ENCODE measurements around the gene CCDC197. TPM values are rescaled to one million over a fixed set of nuclear protein-coding genes. Genes with fewer than 3 reads are reported as not detected.
A peak's percentile ranks its signal among the peaks of the same experiment; 100 is the strongest.

The CCDC197 gene
- polyA plus RNA-seq, 12 donors = 0.09 to 0.36 (median 0.23) TPM; not detected in 6

DNA sequence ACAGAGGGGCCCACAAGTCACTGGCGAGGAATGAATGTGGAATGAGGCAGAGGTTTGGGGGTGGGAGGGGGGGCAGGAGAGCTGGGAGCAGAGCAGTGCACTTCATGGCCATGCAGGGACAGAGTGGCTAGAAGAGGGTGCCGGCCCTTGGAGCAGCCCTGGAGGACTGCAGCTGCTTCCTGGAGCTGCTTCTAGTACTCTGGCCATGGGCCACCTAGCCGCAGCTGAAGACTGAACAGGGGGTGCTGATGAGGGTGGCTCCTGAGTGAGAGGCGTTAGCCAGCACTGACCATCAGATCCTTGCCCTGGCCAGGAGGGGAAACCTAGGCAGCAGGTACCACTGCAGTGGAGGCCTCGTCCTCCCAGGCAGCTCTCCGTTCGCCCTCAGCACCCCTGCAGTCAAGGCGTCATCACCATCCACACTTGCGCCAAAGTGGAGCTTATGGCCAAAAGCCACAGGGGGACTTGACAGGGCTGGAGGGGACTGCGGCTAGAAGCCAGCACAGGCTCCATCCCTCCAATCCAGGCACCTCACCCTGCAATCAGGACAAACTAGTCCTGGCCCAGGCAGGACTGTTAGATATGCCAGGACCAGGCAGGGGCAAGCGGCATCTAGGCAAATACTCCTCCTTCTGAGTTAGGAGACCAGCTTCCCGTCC, 45.5 kb downstream of the CCDC197 start:
- DNase-seq = no peak

DNA sequence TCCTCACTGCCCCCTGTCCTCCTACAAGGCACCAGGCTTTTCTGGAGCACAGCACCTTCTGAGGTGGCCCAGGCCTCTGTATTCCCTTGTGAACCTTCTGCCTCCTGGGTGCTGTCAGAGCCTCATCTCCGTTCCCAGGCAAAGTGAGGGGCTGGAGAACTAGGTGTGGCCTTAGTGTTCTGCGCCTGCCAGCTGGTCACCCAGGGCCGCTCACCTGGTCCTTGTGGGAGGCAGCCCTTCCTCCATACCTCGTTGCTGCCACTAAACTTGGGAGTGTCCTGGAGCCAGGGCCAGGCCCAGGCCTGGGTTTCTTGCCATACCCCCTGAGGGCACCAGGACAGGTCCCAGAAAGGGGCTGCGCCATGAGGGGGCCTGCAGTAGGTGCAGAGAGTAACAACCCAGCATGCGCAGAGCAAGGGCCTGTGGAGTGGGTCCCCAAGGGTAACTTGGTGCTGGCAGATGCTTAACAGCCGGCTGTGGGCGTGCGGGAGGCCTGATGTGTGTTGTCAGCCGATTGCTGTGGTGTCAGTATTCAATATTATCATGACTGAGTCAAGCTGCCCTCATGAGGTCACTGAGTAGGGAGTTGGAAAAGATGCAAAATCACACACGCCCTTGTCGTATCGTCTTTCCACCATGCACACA, 46.1 kb downstream of the CCDC197 start:
- no peak for DNase-seq

DNA sequence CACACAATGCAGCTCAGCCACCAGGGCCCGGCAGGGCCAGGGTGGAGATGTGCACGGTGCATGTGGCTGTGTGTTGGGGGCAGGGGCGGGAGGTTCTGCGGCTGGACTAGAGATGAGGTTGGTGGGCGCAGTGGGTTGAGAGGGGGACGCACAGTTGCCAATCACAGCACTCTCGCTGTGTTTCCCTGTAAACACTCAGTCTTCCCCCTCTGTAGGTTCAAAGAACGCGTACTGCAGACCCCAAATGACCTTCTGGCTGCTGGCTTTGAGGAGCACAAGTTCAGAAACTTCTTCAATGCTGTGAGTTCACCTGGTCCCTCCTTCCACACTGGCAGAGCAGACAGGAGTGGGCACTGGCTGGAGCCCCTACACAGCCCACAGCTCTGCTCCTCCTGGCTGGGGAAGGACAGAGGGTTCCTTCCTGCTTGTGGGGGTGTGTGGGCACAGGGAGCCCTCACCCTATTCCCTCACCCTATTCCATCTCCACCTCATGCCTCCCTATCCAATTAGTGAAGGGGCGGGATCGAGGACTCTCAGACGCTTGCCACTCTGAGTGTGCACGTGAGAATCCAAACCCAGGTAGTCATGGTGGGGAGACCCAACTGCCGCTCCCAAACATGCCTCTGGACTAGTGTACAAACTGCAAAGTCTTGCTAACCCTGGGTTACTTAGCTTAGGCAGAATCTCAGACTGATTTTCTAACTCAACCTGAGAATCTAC, 46.8 kb downstream of the CCDC197 start:
- no peak for DNase-seq

DNA sequence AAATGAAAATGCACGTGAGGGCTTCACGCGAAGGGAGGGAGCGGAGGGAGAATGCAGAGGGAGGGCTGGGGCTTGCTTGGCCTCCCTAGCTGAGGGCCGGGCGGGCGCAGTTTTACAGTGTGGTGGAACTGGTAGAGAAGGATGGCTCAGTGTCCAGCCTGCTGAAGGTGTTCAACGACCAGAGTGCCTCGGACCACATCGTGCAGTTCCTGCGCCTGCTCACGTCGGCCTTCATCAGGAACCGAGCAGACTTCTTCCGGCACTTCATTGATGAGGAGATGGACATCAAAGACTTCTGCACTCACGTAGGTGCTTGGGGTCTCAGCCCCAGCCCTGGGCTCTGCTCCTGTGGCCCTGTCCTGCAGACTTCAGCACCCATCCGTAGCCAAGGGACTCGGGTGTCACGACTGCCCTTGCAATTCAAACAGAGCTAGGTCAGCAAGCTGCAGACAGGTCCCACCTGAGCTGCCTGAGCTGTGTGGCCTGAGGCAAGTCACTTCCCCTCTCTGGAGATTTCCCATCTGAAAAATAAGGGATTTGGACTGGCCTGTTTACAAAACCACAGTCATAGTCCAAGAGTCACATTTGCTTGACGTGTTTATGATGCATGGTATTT, 47.5 kb downstream of the CCDC197 start:
- no peak for DNase-seq

DNA sequence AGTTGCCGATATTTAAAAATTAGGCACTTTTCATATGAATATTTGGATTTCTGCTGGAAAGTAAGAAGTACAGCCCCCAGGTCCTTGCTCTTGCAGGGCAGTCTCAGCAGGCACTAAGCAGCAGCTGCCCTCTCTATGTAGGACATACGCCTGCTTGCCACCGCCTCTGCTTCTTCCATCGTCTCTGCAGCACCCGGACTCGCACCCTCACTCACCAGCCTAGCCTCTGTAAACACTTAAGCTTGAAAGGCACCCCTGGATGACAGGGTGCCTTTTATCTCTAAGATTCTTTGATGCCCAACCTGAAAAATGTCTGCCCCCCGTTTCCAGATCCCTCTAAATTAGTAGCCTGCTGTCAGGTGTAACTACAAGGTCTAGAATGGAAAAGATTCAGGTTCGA, 48.0 kb downstream of the CCDC197 start:
- no peak for DNase-seq

DNA sequence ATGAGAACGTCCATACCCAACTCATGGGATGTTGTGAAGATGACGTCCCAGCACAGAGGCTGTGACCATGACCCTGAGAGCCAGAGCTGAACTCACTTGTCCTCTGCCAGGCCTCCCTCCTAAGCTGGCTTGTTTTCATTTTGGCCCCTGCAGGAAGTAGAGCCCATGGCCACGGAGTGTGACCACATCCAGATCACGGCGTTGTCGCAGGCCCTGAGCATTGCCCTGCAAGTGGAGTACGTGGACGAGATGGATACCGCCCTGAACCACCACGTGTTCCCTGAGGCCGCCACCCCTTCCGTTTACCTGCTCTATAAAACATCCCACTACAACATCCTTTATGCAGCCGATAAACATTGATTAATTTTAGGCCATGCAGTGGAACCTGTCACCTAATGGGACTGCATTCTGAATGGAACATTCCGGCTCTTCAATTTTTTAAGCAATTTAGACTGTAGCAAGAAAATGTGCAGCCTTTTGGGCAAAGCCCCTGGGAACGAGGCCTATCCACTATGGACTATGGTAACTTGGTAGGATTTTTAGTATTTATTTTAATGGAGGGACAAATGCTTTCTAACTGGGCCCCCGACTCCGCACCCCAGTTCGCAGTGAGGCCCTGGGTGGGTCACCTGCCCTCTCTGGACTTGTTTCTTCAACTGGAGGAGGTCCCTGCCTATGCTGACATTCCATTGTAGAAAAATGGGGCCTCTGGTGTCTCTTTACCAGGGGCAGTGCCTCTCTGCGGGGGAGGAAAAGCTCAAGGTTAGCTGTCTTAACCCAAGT, 48.7 kb downstream of the CCDC197 start:
- no peak for DNase-seq

DNA sequence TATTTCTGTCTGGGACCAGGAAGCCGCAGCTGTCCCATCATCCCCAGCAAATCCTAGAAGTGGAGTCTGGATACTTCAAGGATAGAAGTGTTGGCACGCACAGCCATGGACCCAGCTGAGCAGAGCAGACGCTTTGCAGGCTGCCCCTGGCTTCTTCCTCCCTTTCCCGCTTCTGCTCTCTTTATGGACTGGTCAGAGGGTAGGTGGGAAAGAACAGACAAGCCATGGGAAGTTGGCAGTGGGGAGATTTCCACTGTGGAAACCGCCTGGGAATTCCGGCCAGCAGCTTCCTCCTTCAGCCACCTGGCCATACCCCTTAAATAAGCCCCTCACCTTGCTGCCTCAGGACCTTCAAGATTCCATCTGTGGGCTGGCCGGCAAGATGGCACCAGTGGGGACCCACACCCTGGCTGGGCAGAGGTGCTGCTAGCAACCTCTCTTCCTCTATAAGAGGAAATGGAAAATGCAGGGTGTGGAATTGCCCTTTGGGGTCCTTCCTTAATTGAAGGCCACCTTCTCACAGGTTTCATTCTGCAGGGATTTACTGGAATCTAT, 49.7 kb downstream of the CCDC197 start:
- DNase-seq = no peak

DNA sequence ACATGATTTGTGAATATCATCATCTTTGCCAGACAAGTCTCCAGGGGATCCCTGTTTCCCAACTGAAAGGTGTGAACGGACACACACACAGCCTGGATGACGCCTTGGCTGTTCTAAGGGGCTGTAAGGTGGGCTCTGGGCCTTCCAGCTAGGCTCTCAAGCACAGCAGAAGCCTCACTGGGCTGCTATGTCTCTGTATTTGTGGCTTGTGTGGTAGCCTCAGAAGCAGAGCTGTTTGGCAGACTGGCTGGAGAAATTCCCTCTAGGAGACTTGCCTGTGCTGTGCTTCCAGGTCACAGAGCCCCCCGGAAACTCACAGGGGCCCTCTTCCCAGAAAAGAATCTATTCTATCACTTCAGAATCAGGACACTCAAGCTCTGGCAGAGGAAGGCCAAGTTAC, 50.5 kb downstream of the CCDC197 start:
- no peak for DNase-seq

DNA sequence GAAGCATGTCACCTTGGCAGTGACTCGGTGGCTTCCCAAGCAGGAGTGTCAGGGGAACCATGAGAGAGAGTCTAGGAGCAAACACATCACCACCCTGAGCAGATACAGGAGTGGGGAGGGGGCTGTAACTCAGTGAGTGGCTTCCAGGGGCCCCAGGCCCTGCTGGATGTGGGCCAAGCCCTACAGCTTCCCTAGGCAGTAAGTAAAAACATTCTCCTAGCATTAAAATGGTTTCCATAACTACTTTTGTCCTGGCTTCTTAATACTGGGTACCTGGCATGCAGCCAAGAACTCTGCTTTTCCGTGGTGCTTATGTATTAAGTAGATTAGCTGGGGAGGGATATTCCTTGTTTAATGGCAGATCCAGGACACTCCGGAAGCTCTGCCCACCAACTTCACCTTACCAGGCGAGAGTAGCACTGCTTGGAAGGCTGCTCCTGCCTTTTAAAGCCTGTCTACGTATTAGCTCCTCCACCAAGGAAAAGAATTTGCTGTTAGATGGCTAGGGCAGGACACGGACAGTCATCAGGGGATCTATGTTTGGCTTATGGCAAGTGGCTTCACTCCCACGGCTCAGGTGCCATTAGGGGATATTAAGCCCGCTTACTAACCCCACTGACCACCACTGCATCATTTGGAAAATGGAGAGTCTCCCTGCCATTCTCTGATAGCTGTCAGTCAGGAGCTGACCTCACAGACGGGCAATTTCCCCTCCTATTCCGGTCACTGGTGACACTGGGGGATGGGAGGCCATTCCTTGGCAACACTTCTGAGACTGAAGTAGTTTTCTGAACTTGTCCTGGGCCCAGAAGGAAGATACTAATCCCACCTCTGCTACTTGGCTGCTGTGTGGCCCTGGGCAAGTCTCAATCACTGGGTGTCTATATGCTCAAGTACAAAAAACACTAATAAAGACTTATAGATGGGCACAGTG, 51.9 kb downstream of the CCDC197 start:
- DNase-seq = no peak

DNA sequence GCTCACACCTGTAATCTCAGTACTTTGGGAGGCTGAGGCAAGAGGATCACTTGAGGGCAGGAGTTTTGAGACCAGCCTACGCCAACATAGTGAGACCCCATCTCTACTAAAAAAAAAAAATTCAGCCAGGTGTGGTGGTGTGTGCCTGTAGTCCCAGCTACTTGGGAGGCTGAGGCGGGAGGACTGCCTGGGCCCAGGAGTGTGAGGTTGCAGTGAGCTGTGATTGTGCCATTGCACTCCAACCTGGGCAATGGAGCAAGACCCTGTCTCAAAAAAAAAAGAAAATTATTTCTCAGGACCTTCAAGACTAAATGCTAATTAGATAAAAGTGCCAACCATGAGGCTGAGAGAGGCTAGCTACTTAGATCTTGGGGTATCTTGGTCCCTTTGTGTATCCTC, 52.5 kb downstream of the CCDC197 start:
- no peak for DNase-seq

DNA sequence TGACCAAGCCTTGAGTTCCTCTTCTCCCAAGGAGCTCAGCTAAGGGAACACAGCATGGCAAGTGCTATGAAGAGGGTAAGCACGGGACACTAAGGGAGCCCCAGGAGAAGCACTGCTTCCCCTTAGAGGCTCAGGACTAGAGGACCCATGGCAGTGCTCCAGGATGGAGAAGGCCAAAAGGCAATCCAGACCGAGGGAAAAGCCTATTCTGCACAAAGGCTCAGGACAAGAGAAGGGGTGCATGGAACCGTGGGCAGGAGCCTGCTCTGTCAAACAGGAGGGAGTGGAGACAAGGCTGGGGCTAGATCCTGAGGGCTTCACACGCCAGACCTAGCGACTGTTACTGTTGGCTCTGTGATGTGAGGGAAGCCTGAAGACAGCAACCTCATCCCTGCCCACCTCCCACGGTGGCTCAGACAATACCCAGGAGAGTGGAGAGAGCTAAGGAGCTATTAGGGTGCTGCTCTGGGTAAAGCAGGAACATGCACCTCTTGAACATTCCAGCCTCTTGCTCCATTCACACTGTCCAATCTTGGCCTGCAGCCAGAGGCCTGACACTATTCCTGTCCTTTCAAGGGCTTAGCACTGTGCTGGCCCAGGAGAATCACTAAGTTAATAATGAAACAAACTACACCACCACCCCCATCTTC, 53.3 kb downstream of the CCDC197 start:
- no peak for DNase-seq

DNA sequence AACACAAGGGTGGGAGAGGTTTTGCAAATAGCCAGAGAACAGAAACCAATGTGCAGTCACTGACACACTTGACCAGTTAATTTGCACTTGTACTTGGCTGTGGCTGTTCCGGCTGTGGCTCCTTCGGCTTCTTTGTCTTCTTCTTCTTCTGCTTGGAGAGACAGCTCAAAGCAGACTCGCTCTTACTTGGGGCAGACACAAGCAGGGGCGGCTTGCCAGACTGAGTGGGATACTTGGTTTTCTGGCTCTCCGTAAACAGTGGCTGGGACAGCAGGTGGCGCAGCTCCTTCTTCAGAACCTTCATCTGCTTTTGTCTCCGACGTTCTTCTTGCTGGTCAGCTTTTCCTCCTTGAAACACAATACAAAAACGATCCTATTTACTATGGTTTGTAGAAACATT, 54.0 kb downstream of the CCDC197 start:
- peak; percentile 30 for DNase-seq

DNA sequence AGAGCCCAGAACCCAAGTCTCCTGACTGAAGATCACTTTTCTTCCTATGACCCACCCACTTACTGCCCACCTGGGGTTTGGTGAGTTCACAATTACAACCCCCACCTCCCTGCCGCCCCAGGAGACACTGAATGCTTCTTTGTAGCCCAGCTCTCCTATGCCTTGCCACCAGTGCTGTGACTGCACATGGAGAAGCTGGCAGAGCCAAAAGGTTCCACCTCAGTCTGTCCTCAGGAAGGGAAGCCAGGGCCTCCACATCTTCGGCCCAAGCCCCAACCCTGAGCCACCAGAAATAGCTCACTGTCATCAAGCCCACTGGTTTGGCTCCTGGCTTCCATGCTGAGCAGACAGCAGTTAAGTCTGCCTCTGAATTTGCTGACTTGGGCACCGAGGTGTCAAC, 54.7 kb downstream of the CCDC197 start:
- no peak for DNase-seq

DNA sequence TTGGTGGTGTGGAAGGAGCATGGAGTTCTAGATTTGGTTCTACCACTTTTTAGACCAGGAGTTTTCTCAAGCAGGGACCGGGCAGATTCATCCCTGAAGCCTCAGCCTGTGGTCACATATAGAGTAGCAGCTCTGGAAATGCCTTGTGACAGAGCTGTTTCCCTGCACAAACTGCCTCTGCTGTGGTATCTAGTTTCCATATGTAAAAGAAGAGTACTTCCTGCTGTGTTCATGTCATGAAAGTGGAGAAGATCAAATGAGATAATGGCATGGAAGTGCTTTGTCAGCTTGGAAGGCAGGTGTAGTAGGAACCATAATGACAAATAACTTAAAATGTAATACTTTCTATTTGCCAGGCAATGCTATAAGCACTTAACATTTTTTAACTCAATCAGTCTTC, 55.1 kb downstream of the CCDC197 start:
- DNase-seq = no peak

DNA sequence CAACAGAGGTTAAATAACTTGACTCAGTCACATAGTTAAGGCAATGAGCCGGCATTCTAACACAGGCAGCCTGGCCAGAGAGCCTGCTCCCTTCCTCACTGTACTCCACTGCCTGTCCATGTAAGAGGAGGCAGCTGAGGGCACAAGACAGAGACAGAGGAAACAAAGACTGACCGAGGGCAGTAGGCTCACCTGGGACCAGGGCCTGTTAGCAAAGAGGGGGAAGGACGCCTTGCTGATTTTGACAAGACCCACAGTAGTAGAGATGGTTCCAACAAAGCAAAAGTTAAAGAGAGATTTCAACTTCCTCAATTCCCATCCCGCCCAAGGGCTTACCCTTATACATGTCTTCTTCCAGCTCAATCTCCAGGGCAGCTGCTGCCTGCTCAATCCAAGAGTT, 55.6 kb downstream of the CCDC197 start:
- DNase-seq = no peak

DNA sequence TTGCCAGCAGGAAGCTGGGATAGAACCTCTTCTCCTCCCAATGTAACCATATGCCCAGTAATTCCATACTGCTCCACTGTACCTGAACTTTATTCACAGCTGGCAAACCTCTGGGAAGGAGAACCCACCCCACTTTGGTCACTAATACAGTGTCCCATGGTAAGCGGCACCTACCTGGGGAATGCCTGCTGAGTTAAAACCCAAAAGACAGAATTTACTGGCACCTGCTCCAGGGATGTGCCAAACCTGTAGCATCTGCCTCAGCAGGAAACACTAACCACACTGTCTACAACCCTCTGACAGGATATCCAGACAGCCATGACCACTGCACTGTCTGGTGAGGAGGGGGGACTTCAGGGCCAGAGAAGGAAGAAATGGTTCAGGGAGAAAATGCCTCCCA, 57.3 kb downstream of the CCDC197 start:
- DNase-seq = no peak

DNA sequence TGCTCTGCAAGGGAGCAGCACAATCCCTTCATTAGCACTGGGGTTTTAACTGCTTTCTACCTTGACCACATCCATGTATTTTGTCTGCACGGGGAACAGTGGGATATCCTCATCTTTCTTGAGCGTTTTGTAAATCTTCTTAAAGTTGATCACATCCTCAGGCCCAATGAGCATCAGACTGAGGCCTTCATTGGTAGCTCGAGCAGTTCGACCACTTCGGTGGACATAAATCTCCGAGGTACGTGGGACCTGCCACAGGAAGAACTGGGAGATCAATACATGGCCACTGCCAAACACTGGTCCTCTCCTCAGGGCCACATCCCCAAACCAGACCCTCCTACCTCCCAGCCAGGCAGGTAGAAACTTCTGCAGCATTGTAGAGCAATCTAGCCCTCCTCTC, 57.8 kb downstream of the CCDC197 start:
- DNase-seq = no peak

DNA sequence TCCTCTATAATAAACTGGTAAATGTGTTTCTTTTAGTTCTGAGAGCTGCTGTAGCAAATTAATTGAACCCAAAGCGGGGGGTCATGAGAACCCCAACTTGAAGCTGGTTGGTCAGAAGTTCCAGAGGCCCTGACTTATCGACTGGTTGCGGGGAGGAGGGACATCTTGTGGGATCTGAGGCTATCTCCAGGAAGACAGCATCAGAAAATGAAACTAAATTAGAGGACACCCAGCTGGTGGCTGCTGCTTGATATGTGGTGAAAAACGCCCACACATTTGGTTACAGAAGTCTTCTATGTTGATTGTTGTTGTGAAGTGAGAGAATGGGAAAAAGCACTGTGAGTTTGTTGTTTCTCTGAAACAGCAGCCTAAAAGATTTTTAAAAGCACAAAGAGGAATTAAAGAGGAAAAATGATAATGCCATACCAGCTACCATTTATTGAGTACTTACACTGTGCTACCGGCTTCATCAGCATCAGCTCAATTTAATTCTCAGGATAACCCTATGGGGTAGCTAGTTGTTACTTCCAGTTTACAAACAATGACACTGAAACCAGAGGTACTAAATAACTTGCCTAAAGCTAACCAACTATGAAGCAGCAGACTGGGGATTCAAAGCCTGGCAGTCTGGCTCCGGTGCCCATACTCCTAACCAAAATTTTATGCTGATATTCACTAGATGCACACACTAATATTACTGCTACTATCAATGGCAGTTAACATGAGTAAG, 59.6 kb downstream of the CCDC197 start:
- DNase-seq = no peak

DNA sequence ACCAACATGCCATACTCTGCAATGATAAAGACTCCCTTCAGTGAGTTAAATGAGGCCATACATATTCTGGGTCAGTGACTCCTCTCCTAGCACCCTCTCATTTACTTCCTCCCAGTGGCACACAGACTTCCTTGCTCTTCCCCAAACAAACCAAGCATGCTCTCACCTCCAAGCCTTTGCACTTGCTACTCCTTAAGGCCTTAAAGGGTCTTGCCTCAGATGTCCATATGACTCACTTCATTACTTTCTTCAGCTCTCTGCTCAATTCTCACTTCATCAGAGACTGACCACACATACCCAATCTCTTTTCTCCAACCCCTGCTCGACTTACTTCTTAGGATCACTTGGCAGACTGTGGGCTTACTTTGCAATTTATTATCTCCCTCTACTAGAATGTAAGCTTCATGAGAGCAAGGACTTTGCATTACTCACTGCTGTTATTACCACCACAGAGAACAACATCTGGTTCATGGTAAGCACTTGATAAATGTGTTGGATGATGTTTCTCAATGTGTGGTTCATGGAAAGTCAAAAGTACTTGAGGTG, 61.1 kb downstream of the CCDC197 start:
- no peak for DNase-seq

All from muscle of arm (tissue), 12 donors.